Motor neuron (in vitro differentiated cells): ENCODE measurements around the gene EIF4G3. TPM values are rescaled to one million over a fixed set of nuclear protein-coding genes. Genes with fewer than 3 reads are reported as not detected.
"Not testable (repeated sequence)": the region's sequence is repeated elsewhere in the genome, so short reads cannot be mapped to it uniquely, and the experiment has no call there.

Experiments used
- ATAC-seq, 8 experiments: fragments of 200-7000 bp; cut with Tn5 transposase; replicated peaks in 6 of 8; 2 replicates each; pipeline ENCODE4 v1.8.0; 2021; ENCODE audit warnings: mild to moderate bottlenecking in 8 of 8, moderate library complexity in 8 of 8
- H3K27ac ChIP-seq, 2 donors: fragments of 250-450 bp; sonication (Bioruptor Pico); 2 replicates each; pipeline ENCODE4 v1.9.0; 2021; ENCODE audit warnings: antibody characterized with exemption in 2 of 2, mild to moderate bottlenecking in 2 of 2, moderate library complexity in 1 of 2
- H3K4me1 ChIP-seq, 2 donors: fragments of 250-450 bp; sonication (Bioruptor Pico); replicated peaks in 1 of 2; 2 replicates each; pipeline ENCODE4 v1.6.1; 2021; ENCODE audit warnings: antibody characterized with exemption in 2 of 2, mild to moderate bottlenecking in 2 of 2, moderate library complexity in 1 of 2
- H3K4me3 ChIP-seq, 5 donors: fragments of 250-450 bp; sonication (Bioruptor Pico); 2 replicates each; pipeline ENCODE4 v1.9.0; 2021; ENCODE audit warnings: antibody characterized with exemption in 5 of 5, mild to moderate bottlenecking in 5 of 5, moderate library complexity in 4 of 5
- WGBS, 10 experiments: fragments of 450-650 bp; shearing (Covaris generic); methylation state at CpG; one replicate each; pipeline ENCODE4 v1.0.0; 2022; 5-methylcytosine and 5-hydroxymethylcytosine counted together
- in situ Hi-C, 9 experiments: fragments of 400-800 bp; cut with MboI; loops; one replicate each; pipeline ENCODE4 v1.15.0; 2021; ENCODE audit warnings: low sequenced_read_pairs in 9 of 9, low pct_unique_long_range_greater_than_20kb in 2 of 9; ENCODE audit not compliant: unreplicated experiment in 9 of 9
- total RNA-seq, 8 experiments: library from RNA; unstranded; fragments of 300-600 nt; gene quantifications; 2 replicates each; pipeline versions ENCODE4 v1.2.3 to v1.2.4, GENCODE V29; 2022

Gene EIF4G3
- total RNA-seq, 8 experiments from 2014 or later = 57.4 to 114 (median 72.9) TPM

- ATAC-seq = no peak
- H3K4me3 ChIP-seq = no peak overlapping the region
- in situ Hi-C loops = no loop called here
- H3K4me1 ChIP-seq = no peaks in the 10 kb centered on the region
- H3K27ac ChIP-seq = no peak overlapping the region
- 88 to 100% (median 98%) methylated on average over 1 to 4 of the region's 4 CpGs; no CpG with 5 or more reads in 1 of the 10 experiments for WGBS, 10 experiments
These were observed 33.6 kb downstream of the EIF4G3 start for GRCh38 chr1:21143138-21143537.

GRCh38 chr1:21141030-21141429, 35.7 kb downstream of the EIF4G3 start:
- ATAC-seq = no peak
- 71 to 100% (median 100%) methylated on average over 1 of the region's 1 CpG; no CpG with 5 or more reads in 3 of the 10 experiments for WGBS, 10 experiments
- H3K27ac ChIP-seq = no peak overlapping the region
- no peak overlapping the region for H3K4me3 ChIP-seq
- H3K4me1 ChIP-seq = no peaks in the 10 kb centered on the region
- in situ Hi-C loops = no loop called here

- H3K4me1 ChIP-seq = no peaks in the 10 kb centered on the region
- in situ Hi-C loops = no loop called here
- peak in 3 of 8 experiments; percentile 29 to 85 (median 69) for ATAC-seq
- WGBS, 10 experiments = 19 to 100% (median 64%) methylated on average over 1 to 2 of the region's 2 CpGs; no CpG with 5 or more reads in 4 of the 10 experiments
- no peak overlapping the region for H3K27ac ChIP-seq
- H3K4me3 ChIP-seq = no peak overlapping the region
These were observed 37.1 kb downstream of the EIF4G3 start for GRCh38 chr1:21139601-21140000.

GRCh38 chr1:21136344-21136743, 40.4 kb downstream of the EIF4G3 start:
- H3K4me1 ChIP-seq, H3K4me3 ChIP-seq, ATAC-seq, H3K27ac ChIP-seq, in situ Hi-C loops: not testable (repeated sequence)
- 93 to 100% (median 100%) methylated on average over 2 to 5 of the region's 5 CpGs; no CpG with 5 or more reads in 4 of the 10 experiments for WGBS, 10 experiments

- Histone ChIP-seq H3K4me1 (no peaks in the 10 kb centered on the region), H3K4me3 (no peak overlapping the region), H3K27ac (no peak overlapping the region)
- in situ Hi-C loops = no loop called here
- no peak for ATAC-seq
- 85 to 100% (median 92%) methylated on average over 1 of the region's 1 CpG for WGBS, 10 experiments
These were observed 45.5 kb downstream of the EIF4G3 start for GRCh38 chr1:21131200-21131599.

GRCh38 chr1:21129407-21129806, 47.3 kb downstream of the EIF4G3 start:
- WGBS, 10 experiments = 0 to 50% (median 0%) methylated on average over 1 to 2 of the region's 2 CpGs; no CpG with 5 or more reads in 5 of the 10 experiments
- no peak overlapping the region for H3K4me3 ChIP-seq
- in situ Hi-C loops = no loop called here
- ATAC-seq = no peak
- no peak overlapping the region for H3K27ac ChIP-seq
- no peaks in the 10 kb centered on the region for H3K4me1 ChIP-seq

GRCh38 chr1:21126324-21126723, 50.4 kb downstream of the EIF4G3 start:
- no peak overlapping the region for H3K4me3 ChIP-seq
- no peaks in the 10 kb centered on the region for H3K4me1 ChIP-seq
- in situ Hi-C loops = no loop called here
- H3K27ac ChIP-seq = no peak overlapping the region
- WGBS, 10 experiments = 73 to 100% (median 90%) methylated on average over 1 to 4 of the region's 4 CpGs; no CpG with 5 or more reads in 1 of the 10 experiments
- no peak for ATAC-seq

- ATAC-seq = no peak
- in situ Hi-C loops = no loop called here
- Histone ChIP-seq H3K27ac (no peak overlapping the region), H3K4me3 (no peak overlapping the region), H3K4me1 (no peaks in the 10 kb centered on the region)
- 80 to 100% (median 93%) methylated on average over 1 of the region's 1 CpG; no CpG with 5 or more reads in 4 of the 10 experiments for WGBS, 10 experiments
These were observed 51.9 kb downstream of the EIF4G3 start for GRCh38 chr1:21124846-21125245.

- Histone ChIP-seq H3K27ac (no peak overlapping the region), H3K4me3 (no peak overlapping the region), H3K4me1 (no peaks in the 10 kb centered on the region)
- in situ Hi-C loops = no loop called here
- ATAC-seq = no peak
- WGBS, 10 experiments = 88 to 100% (median 94%) methylated on average over 1 to 6 of the region's 6 CpGs; no CpG with 5 or more reads in 1 of the 10 experiments
These were observed 53.3 kb downstream of the EIF4G3 start for GRCh38 chr1:21123287-21123948.

- ATAC-seq = no peak
- Histone ChIP-seq H3K4me1 (peaks cover 5 to 10% of the 10 kb centered on the region in 2 donors), H3K4me3 (no peak overlapping the region), H3K27ac (no peak overlapping the region)
- WGBS, 10 experiments = 20 to 100% (median 96%) methylated on average over 1 to 4 of the region's 4 CpGs
- in situ Hi-C loops = no loop called here
These were observed 54.8 kb downstream of the EIF4G3 start for GRCh38 chr1:21121764-21122471.

GRCh38 chr1:21118167-21118566, 58.5 kb downstream of the EIF4G3 start:
- H3K4me1 ChIP-seq = peaks cover 10 to 15% of the 10 kb centered on the region in 2 donors
- H3K27ac ChIP-seq = peak overlapping the region in 1 of 2 donors; percentile 38
- no peak overlapping the region for H3K4me3 ChIP-seq
- in situ Hi-C loops = no loop called here
- 67 to 100% (median 97%) methylated on average over 1 to 6 of the region's 6 CpGs; no CpG with 5 or more reads in 1 of the 10 experiments for WGBS, 10 experiments
- ATAC-seq = no peak

GRCh38 chr1:21117597-21118001, 59.1 kb downstream of the EIF4G3 start:
- no peak overlapping the region for H3K4me3 ChIP-seq

GRCh38 chr1:21117159-21117558, 59.5 kb downstream of the EIF4G3 start:
- H3K4me1 ChIP-seq = peaks cover 10 to 15% of the 10 kb centered on the region in 2 donors
- in situ Hi-C loops = no loop called here
- ATAC-seq = no peak
- 50 to 100% (median 85%) methylated on average over 1 of the region's 1 CpG; no CpG with 5 or more reads in 2 of the 10 experiments for WGBS, 10 experiments
- H3K4me3 ChIP-seq = no peak overlapping the region
- no peak overlapping the region for H3K27ac ChIP-seq

More at GRCh38 chr1:21117597-21118001, 59.1 kb downstream of the EIF4G3 start:
- peak overlapping the region; percentile 32 to 38 for H3K27ac ChIP-seq
- WGBS, 10 experiments = 21 to 100% (median 61%) methylated on average over 1 to 2 of the region's 2 CpGs; no CpG with 5 or more reads in 1 of the 10 experiments
- ATAC-seq = peak in 5 of 8 experiments; percentile 75 to 98 (median 84)
- in situ Hi-C loops = no loop called here
- H3K4me1 ChIP-seq = peaks cover 10 to 15% of the 10 kb centered on the region in 2 donors
